HL-60 (cell line): ENCODE data around the gene PRR5.

Experiments used
- CTCF ChIP-seq: IDR thresholded peaks from one replicate; pipeline ENCODE4 v1.5.1; 2011; ENCODE audit warnings: low read length, control low read depth, inconsistent platforms; ENCODE audit not compliant: insufficient read depth
- POLR2AphosphoS5 ChIP-seq: IDR thresholded peaks from 2 replicates; pipeline ENCODE4 v1.6.1; 2012; ENCODE audit warnings: low read depth

GRCh38 chr22:44760476-44760875, 58.5 kb downstream of the PRR5 start:
- no peak for TF ChIP-seq CTCF
- TF ChIP-seq POLR2AphosphoS5 = no peak
